Left renal pelvis (tissue), 4 donors: ENCODE results near the gene GALNT17. TPM values are rescaled to one million over a fixed set of nuclear protein-coding genes. Genes with fewer than 3 reads are reported as not detected.

ENCODE experiments used
- DNase-seq, 4 donors: peaks; one replicate each; pipeline ENCODE4 v3.0.0-alpha.2; 2013; ENCODE audit warnings: low read depth in 4 of 4, low spot score in 3 of 4
- polyA plus RNA-seq, 4 donors: library from polyadenylated mRNA; unstranded; fragments of 120-200 nt; gene quantifications; one replicate each; pipeline ENCODE4 v1.2.1, GENCODE V29; 2013; ENCODE audit not compliant: insufficient read length in 4 of 4

GALNT17 gene
- polyA plus RNA-seq, 4 donors: 4.7 to 33.4 (median 5.6) TPM

- DNase-seq: no peak
These were observed 140.9 kb downstream of the GALNT17 start for GRCh38 chr7:71272509-71273490.

DNA sequence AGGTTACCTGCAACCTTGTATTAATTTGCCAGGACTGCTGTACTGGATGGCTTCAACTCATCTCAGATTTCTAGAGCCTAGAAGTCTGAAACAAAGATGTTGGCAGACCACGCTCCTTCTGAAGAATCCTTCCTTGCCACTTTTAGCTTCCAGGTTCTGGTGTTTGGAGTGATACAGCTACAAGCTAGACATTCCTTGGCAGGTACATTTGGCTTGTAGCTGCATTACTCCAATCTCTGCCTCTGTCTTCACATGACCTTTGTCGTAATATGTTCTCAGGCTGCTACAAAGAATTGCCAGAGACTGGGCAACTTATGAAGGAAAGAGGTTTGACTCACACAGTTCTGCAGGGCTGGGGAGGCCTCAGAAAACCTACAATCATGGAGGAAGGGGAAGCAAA lies 146.3 kb downstream of the GALNT17 start:
- no peak for DNase-seq

GRCh38 chr7:71281261-71281660 lies 149.3 kb downstream of the GALNT17 start:
- no peak for DNase-seq

DNA sequence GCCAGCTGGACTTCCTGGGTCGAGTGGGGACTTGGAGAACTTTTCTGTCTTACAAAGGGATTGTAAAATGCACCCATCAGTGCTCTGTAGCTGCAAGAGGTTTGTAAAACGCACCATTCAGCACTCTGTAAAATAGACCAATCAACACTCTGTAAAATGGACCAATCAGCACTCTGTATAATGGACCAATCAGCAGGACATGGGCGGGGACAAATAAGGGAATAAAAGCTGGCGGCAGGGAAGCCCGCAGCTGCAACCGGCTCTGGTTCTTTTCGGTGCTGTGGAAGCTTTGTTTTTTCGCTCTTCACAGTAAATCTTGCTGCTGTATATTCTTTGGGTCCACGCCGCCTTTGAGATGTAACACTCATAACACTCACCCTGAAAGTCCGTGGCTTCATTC lies 151.9 kb downstream of the GALNT17 start:
- no peak for DNase-seq

DNA sequence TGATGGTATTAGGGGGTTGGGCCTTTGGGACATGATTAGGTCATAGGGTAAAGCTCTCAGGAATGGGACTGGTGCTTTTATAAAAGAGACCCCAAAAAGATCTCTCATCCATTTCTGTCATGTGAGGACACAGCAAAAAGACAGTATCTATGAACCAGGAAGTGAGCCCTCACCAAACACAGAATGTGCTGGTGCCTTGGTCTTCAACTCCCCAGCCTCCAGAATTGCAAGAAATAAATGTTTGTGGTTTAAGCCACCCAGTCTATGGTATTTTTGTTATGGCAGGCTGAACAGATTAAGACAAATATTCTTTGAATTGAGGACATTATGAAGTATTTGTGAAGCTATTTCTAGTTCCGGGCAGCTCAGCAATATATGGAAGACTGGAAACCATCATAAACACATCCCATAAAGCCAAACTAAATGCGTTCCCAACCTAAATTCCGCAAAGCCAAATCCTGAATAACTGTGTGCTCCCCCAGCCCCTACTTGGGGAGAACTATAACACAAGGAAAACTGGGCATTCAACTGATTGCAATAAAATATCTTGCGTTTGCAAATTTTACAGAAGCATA lies 153.7 kb downstream of the GALNT17 start:
- no peak for DNase-seq

DNA sequence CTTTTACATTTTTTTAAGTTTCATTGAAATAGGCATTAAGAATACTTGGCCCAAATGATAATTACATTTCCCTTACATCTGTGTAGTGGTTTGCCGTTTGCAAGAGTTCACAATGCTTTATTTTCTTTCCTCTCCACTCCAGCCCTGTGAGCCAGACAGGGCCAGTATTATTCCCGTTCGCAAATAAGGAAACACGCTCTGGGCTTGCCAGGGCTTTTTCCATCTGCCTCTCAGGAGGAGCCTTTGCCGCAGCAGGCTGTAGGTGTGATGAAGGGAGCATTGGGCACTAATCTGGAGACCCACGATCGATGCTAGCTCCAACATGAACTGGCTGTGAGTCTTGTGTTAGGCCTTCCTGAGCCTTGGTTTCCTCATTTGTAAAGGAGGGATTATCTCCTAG lies 154.4 kb downstream of the GALNT17 start:
- DNase-seq: no peak

DNA sequence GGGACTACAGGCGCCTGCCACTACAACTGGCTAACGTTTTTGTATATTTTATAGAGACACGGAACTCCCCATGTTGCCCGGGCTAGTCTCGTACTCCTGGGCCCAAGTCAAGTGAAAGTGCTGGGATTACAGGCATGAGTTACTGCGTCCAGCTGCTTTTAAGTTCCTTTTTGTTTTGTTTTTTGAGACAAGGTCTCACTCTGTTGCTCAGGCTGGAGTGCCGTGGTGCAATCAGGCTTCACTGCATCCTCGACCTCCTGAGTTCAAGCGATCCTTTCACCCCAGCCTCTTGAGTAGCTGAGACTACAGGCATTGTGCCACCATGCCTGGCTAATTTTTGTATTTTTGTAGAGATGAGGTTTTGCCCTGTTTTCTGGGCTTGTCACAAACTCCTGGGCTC lies 155.0 kb downstream of the GALNT17 start:
- DNase-seq: no peak

DNA sequence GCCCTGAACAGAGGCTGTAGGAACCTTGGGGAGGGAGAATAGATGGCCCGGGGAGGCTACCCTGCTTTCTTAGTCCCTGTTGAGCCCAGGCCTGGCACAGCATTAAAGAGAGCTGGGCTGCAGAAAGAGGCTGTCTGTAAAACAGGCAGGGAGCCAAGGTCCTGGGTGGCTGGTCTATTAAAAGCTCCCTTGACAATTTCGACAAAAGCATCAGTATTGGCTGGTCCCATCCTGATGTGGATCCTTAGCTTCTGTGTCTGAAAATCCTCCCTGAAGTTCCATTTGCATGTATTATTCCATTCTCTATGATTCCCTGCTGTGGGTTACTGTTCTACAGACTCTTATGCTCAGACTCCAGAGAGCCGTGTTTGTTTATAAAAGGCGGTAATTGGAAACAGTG lies 158.5 kb downstream of the GALNT17 start:
- no peak for DNase-seq

- DNase-seq: no peak
These were observed 166.4 kb downstream of the GALNT17 start for GRCh38 chr7:71298378-71298777.

DNA sequence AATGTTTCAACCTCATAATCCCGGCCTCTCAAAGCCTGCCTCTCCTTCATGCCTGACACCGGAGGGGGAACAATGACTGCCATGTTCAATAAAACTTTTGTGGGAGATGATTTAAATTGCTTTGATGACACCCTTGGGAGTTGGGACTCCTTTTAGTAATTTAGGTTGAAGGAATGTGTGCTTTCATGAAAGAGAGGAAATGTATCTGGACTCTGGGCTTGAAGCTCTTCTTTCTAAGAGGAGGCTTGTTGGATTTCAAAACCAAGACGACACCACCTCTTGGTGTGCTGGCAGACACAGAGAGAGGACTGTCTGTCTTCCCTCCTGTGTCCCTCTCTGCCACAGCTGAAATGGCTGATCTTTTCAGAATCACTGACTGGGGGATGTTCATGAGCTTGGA lies 168.1 kb downstream of the GALNT17 start:
- DNase-seq: no peak

GRCh38 chr7:71300603-71301002 lies 168.7 kb downstream of the GALNT17 start:
- DNase-seq: no peak

GRCh38 chr7:71301167-71301566 lies 169.2 kb downstream of the GALNT17 start:
- DNase-seq: no peak

GRCh38 chr7:71303566-71303965 lies 171.6 kb downstream of the GALNT17 start:
- peak in 1 of 4 donors; percentile 49 for DNase-seq

GRCh38 chr7:71308096-71308495 lies 176.2 kb downstream of the GALNT17 start:
- DNase-seq: no peak

- DNase-seq: no peak
These were observed 179.6 kb downstream of the GALNT17 start for GRCh38 chr7:71311576-71311975.

- no peak for DNase-seq
These were observed 181.0 kb downstream of the GALNT17 start for GRCh38 chr7:71312755-71313490.

- no peak for DNase-seq
These were observed 181.6 kb downstream of the GALNT17 start for GRCh38 chr7:71313553-71313952.

- DNase-seq: no peak
These were observed 189.0 kb downstream of the GALNT17 start for GRCh38 chr7:71320916-71321315.

DNA sequence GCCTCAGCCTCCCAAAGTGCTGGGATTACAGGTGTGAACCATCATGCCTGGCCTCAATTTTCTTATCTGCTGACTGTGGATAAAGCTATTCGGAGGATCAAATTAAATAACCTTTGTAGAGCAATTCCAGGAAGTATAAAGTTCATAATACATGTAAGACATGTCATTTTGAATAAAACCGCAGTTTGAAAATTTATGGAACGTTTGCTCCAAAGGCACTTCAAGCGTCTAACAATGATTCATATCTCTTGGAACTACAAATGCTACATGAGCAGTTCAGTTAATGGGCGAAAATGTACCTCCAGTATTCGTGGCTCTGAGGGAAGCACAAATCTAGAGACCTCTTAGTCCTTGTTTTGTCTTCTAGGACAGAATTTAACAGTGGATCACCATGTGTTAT lies 190.3 kb downstream of the GALNT17 start:
- DNase-seq: no peak

GRCh38 chr7:71323726-71324125 lies 191.8 kb downstream of the GALNT17 start:
- no peak for DNase-seq

- DNase-seq: no peak
These were observed 193.2 kb downstream of the GALNT17 start for GRCh38 chr7:71325151-71325550.
